GM12892 (cell line): Measurements from ENCODE around the gene KCNJ3.

Source experiments
- POLR2A ChIP-seq: IDR thresholded peaks from 2 replicates; pipeline ENCODE4 v1.6.1; 2011; ENCODE audit warnings: low read depth, low read length, control low read depth
- TAF1 ChIP-seq: IDR thresholded peaks from 2 replicates; pipeline ENCODE4 v1.6.1; 2011; ENCODE audit warnings: low read depth, mild to moderate bottlenecking, control low read depth, low read length, borderline replicate concordance

- TF ChIP-seq TAF1 (no peak), POLR2A (no peak)
These were observed 12.3 kb upstream of the KCNJ3 start for GRCh38 chr2:154686162-154686561.
